B cell (primary cell): ENCODE data around the gene ANKRD52.

Experiments used
- CTCF ChIP-seq: fragments of 200-600 bp; IDR thresholded peaks from one replicate; pipeline ENCODE4 v1.8.0; 2022; ENCODE audit warnings: antibody characterized with exemption, mild to moderate bottlenecking
- EZH2 ChIP-seq: IDR thresholded peaks from 2 replicates; pipeline ENCODE4 v1.6.1; 2012; ENCODE audit warnings: borderline replicate concordance, low read depth, mild to moderate bottlenecking, moderate library complexity, low read length; ENCODE audit not compliant: insufficient read depth, poor library complexity, severe bottlenecking

DNA sequence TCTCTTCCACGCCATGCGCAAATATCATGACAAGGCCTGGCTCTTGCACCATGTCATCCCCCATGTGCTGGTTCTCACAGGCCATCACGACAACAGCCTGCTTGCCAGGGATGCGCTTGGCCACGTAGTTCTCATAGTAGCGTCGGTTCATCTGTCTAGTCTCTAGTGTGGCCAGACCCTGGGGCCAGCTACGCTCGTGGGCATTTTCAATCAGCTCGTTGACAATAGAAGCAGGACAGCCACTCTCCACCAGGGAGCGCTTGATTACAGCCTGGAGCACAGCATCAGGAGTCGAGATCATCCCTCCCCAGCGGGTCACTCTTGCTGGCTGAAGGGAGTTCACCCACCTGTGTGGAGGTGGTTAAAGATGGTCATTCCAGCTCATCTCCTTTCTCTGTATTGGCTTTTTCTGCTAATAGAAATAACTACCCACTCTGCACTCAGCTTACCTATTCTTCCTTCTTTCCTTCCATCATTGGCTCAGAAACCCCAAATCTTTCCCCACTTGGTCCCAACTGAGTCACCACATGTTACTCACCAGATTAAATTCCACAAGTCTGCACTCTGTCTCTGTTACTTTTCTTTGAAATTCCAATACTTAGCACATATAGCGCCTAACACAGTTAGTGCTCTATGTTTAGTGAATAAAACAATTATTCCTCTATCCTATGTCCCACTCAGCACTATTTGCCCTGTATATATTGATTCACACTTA, 51.6 kb downstream of the ANKRD52 start:
- TF ChIP-seq CTCF (peak; percentile 63), EZH2 (no peak)
